GM12878 (cell line): ENCODE measurements around the gene PC. TPM values are rescaled to one million over a fixed set of nuclear protein-coding genes. Genes with fewer than 3 reads are reported as not detected.

Experiments
- PAX8 ChIP-seq: fragments of 450-650 bp; IDR thresholded peaks from 2 replicates; pipeline ENCODE4 v1.6.1; 2017; ENCODE audit warnings: mild to moderate bottlenecking, moderate library complexity
- SMARCA5 ChIP-seq: fragments of 450-650 bp; IDR thresholded peaks from 2 replicates; pipeline ENCODE4 v1.6.1; 2017; ENCODE audit warnings: mild to moderate bottlenecking
- ZBED1 ChIP-seq: IDR thresholded peaks from 2 replicates; pipeline ENCODE4 v1.6.1; 2016; ENCODE audit warnings: borderline replicate concordance
- ZNF24 ChIP-seq: fragments of 450-650 bp; IDR thresholded peaks from 2 replicates; pipeline ENCODE4 v1.6.1; 2017; ENCODE audit warnings: antibody characterized with exemption, mild to moderate bottlenecking
- polyA plus RNA-seq, 11 experiments: library from polyadenylated mRNA; depleted of rRNA in 4 of 11; unstranded in 6 of 11; stranded (reverse) in 5 of 11; fragments of >200 nt; fragmentation: Nextera tagmentation in 4 of 11; fragmentation: Illumina TruSeq in 1 of 11; extraction: Ambion mirVana in 4 of 11; extraction: Trizol in 1 of 11; gene quantifications; 1 replicate in 1 of 11; 2 replicates in 10 of 11; pipeline versions ENCODE4 v1.2.1 to v1.2.3, GENCODE V29; 2011 to 2016; ENCODE audit warnings: inconsistent platforms in 2 of 11, missing spikeins in 2 of 11, low read depth in 1 of 11
- total RNA-seq, 4 experiments: library from RNA; depleted of rRNA in 3 of 4; stranded (reverse); fragments of >200 nt in 3 of 4; fragmentation: Illumina TruSeq in 1 of 4; extraction: Trizol in 1 of 4; gene quantifications; 2 replicates each; pipeline versions ENCODE4 v1.2.1 to v1.2.3, GENCODE V29; 2013 to 2021
- TF ChIP-seq, protein P1 (sequence below): fragments of 450-650 bp; IDR thresholded peaks from 2 replicates; pipeline ENCODE4 v1.6.1; 2017; ENCODE audit warnings: mild to moderate bottlenecking, moderate library complexity
- TF ChIP-seq, protein P2 (sequence below): IDR thresholded peaks from 2 replicates; pipeline ENCODE4 v1.6.1; 2012; ENCODE audit warnings: improper control_type of control experiment, low read depth, low read length; ENCODE audit not compliant: insufficient replicate concordance
- TF ChIP-seq, protein P3 (sequence below): fragments of 450-650 bp; IDR thresholded peaks from 2 replicates; pipeline ENCODE4 v1.6.1; 2017; ENCODE audit warnings: mild to moderate bottlenecking, moderate library complexity

PC gene
- total and polyA plus RNA-seq, 10 of the 15 experiments (the other 5 are each of a cell fraction or from before 2014, with no cell fraction given), result 0.22 to 10.3 (median 4.5) TPM

DNA sequence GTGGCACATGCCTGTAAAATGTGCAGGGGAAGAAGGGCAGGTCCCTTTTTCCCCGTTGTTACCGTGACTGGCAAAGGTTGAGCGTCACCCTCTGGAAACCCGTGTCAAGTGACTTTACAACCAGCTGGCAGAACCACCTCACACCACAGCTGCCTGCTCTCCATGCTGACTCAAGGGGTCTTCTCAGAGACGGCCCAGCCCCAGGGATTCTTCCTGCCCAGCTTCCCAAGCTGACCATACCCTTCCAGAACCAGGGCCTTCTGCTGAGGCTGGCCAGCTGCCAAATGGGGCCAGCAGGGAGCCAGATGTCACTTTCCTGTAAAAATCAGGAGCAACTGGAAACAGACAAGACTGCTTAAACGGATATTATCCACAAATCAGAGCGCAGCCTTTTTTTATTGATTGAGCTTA, 6.3 kb downstream of the PC start (continued):
- TF ChIP-seq, protein P1, sequence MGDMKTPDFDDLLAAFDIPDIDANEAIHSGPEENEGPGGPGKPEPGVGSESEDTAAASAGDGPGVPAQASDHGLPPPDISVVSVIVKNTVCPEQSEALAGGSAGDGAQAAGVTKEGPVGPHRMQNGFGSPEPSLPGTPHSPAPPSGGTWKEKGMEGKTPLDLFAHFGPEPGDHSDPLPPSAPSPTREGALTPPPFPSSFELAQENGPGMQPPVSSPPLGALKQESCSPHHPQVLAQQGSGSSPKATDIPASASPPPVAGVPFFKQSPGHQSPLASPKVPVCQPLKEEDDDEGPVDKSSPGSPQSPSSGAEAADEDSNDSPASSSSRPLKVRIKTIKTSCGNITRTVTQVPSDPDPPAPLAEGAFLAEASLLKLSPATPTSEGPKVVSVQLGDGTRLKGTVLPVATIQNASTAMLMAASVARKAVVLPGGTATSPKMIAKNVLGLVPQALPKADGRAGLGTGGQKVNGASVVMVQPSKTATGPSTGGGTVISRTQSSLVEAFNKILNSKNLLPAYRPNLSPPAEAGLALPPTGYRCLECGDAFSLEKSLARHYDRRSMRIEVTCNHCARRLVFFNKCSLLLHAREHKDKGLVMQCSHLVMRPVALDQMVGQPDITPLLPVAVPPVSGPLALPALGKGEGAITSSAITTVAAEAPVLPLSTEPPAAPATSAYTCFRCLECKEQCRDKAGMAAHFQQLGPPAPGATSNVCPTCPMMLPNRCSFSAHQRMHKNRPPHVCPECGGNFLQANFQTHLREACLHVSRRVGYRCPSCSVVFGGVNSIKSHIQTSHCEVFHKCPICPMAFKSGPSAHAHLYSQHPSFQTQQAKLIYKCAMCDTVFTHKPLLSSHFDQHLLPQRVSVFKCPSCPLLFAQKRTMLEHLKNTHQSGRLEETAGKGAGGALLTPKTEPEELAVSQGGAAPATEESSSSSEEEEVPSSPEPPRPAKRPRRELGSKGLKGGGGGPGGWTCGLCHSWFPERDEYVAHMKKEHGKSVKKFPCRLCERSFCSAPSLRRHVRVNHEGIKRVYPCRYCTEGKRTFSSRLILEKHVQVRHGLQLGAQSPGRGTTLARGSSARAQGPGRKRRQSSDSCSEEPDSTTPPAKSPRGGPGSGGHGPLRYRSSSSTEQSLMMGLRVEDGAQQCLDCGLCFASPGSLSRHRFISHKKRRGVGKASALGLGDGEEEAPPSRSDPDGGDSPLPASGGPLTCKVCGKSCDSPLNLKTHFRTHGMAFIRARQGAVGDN, result no peak
- TF ChIP-seq SMARCA5 (no peak), PAX8 (no peak), ZNF24 (no peak), ZBED1 (no peak)
- TF ChIP-seq, protein P2, sequence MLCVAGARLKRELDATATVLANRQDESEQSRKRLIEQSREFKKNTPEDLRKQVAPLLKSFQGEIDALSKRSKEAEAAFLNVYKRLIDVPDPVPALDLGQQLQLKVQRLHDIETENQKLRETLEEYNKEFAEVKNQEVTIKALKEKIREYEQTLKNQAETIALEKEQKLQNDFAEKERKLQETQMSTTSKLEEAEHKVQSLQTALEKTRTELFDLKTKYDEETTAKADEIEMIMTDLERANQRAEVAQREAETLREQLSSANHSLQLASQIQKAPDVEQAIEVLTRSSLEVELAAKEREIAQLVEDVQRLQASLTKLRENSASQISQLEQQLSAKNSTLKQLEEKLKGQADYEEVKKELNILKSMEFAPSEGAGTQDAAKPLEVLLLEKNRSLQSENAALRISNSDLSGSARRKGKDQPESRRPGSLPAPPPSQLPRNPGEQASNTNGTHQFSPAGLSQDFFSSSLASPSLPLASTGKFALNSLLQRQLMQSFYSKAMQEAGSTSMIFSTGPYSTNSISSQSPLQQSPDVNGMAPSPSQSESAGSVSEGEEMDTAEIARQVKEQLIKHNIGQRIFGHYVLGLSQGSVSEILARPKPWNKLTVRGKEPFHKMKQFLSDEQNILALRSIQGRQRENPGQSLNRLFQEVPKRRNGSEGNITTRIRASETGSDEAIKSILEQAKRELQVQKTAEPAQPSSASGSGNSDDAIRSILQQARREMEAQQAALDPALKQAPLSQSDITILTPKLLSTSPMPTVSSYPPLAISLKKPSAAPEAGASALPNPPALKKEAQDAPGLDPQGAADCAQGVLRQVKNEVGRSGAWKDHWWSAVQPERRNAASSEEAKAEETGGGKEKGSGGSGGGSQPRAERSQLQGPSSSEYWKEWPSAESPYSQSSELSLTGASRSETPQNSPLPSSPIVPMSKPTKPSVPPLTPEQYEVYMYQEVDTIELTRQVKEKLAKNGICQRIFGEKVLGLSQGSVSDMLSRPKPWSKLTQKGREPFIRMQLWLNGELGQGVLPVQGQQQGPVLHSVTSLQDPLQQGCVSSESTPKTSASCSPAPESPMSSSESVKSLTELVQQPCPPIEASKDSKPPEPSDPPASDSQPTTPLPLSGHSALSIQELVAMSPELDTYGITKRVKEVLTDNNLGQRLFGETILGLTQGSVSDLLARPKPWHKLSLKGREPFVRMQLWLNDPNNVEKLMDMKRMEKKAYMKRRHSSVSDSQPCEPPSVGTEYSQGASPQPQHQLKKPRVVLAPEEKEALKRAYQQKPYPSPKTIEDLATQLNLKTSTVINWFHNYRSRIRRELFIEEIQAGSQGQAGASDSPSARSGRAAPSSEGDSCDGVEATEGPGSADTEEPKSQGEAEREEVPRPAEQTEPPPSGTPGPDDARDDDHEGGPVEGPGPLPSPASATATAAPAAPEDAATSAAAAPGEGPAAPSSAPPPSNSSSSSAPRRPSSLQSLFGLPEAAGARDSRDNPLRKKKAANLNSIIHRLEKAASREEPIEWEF, result no peak
- TF ChIP-seq, protein P3, sequence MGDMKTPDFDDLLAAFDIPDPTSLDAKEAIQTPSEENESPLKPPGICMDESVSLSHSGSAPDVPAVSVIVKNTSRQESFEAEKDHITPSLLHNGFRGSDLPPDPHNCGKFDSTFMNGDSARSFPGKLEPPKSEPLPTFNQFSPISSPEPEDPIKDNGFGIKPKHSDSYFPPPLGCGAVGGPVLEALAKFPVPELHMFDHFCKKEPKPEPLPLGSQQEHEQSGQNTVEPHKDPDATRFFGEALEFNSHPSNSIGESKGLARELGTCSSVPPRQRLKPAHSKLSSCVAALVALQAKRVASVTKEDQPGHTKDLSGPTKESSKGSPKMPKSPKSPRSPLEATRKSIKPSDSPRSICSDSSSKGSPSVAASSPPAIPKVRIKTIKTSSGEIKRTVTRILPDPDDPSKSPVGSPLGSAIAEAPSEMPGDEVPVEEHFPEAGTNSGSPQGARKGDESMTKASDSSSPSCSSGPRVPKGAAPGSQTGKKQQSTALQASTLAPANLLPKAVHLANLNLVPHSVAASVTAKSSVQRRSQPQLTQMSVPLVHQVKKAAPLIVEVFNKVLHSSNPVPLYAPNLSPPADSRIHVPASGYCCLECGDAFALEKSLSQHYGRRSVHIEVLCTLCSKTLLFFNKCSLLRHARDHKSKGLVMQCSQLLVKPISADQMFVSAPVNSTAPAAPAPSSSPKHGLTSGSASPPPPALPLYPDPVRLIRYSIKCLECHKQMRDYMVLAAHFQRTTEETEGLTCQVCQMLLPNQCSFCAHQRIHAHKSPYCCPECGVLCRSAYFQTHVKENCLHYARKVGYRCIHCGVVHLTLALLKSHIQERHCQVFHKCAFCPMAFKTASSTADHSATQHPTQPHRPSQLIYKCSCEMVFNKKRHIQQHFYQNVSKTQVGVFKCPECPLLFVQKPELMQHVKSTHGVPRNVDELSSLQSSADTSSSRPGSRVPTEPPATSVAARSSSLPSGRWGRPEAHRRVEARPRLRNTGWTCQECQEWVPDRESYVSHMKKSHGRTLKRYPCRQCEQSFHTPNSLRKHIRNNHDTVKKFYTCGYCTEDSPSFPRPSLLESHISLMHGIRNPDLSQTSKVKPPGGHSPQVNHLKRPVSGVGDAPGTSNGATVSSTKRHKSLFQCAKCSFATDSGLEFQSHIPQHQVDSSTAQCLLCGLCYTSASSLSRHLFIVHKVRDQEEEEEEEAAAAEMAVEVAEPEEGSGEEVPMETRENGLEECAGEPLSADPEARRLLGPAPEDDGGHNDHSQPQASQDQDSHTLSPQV, result no peak
